ENCODE measurements around the gene CNTNAP2.

The CNTNAP2 gene

GRCh38 chr7:148175512-148175911 lies 2058.9 kb downstream of the CNTNAP2 start:
- no peaks in the 10 kb centered on the region for H3K9me3 ChIP-seq (ENCODE audit: control insufficient read depth, insufficient read depth, low read depth, low read length)
- H3K36me3 ChIP-seq (ENCODE audit: control insufficient read depth in 2 of 2, insufficient read depth in 1 of 2, low read length in 2 of 2): no peaks in the 10 kb centered on the region
- no peak overlapping the region for H3K4me3 ChIP-seq (ENCODE audit: low read depth, low read length)
- no peaks in the 10 kb centered on the region for H3K4me1 ChIP-seq (ENCODE audit: control insufficient read depth, insufficient read depth, low read length)
- ChIA-PET CTCF (no interaction called here), POLR2A (no interaction called here)
- no peak overlapping the region for H3K27ac ChIP-seq (ENCODE audit: extremely low read depth, low read depth, low read length)
- no peak for TF ChIP-seq GLI4 (tag by site-specific recombination; IDR thresholded peaks at IDR 0.05)
- TF ChIP-seq ZNF701 (tag by site-specific recombination; IDR thresholded peaks at IDR 0.05): no peak

- no peak overlapping the region for H3K27ac ChIP-seq (ENCODE audit: extremely low read depth, low read depth, low read length)
- no peak for TF ChIP-seq SP7 (tag by site-specific recombination; IDR thresholded peaks at IDR 0.05)
- TF ChIP-seq PRDM6 (tag by site-specific recombination; IDR thresholded peaks at IDR 0.05): no peak
- TF ChIP-seq ZNF747 (tag by site-specific recombination; IDR thresholded peaks at IDR 0.05): no peak
- no peak for TF ChIP-seq ZNF16 (tag by site-specific recombination; IDR thresholded peaks at IDR 0.05; ENCODE audit: low read depth)
- TF ChIP-seq ZSCAN18 (tag by site-specific recombination; IDR thresholded peaks at IDR 0.05): no peak
- POLR2A ChIA-PET: no interaction called here
- no peaks in the 10 kb centered on the region for H3K36me3 ChIP-seq (ENCODE audit: control insufficient read depth in 2 of 2, insufficient read depth in 1 of 2, low read length in 2 of 2)
- H3K9me3 ChIP-seq (ENCODE audit: control insufficient read depth, insufficient read depth, low read depth, low read length): no peaks in the 10 kb centered on the region
- CTCF ChIA-PET: interaction anchor here (1.5 kb wide), 1 partner anchor 11 kb away, joined by 4 read pairs; no protein-coding TSS in a partner anchor
- no peak overlapping the region for H3K4me3 ChIP-seq (ENCODE audit: low read depth, low read length)
- no peaks in the 10 kb centered on the region for H3K4me1 ChIP-seq (ENCODE audit: control insufficient read depth, insufficient read depth, low read length)
Observed at GRCh38 chr7:148177972-148178371, 2061.4 kb downstream of the CNTNAP2 start.

GRCh38 chr7:148180075-148180474 lies 2063.5 kb downstream of the CNTNAP2 start:
- H3K36me3 ChIP-seq (ENCODE audit: control insufficient read depth in 2 of 2, insufficient read depth in 1 of 2, low read length in 2 of 2): no peaks in the 10 kb centered on the region
- no peak overlapping the region for H3K27ac ChIP-seq (ENCODE audit: extremely low read depth, low read depth, low read length)
- ChIA-PET CTCF (interaction anchor here (1.1 kb wide), 1 partner anchor 61 kb away, joined by 3 read pairs; no protein-coding TSS in a partner anchor), POLR2A (no interaction called here)
- H3K9me3 ChIP-seq (ENCODE audit: control insufficient read depth, insufficient read depth, low read depth, low read length): no peaks in the 10 kb centered on the region
- TF ChIP-seq ZBTB49 (tag by site-specific recombination; IDR thresholded peaks at IDR 0.05; ENCODE audit: low read depth) (no peak), MEIS1 (CRISPR knock-in tag; IDR thresholded peaks at IDR 0.05; ENCODE audit: borderline replicate concordance) (no peak), ZNF514 (tag by site-specific recombination; IDR thresholded peaks at IDR 0.05) (no peak), ZNF639 (tag by site-specific recombination; IDR thresholded peaks at IDR 0.05) (no peak), ZNF174 (tag by site-specific recombination; IDR thresholded peaks at IDR 0.05) (no peak), RBAK (tag by site-specific recombination; IDR thresholded peaks at IDR 0.05) (no peak)
- H3K4me1 ChIP-seq (ENCODE audit: control insufficient read depth, insufficient read depth, low read length): no peaks in the 10 kb centered on the region
- no peak overlapping the region for H3K4me3 ChIP-seq (ENCODE audit: low read depth, low read length)
